Endothelial cell of umbilical vein (primary cell): Measurements from ENCODE around the gene ADAMTSL3. TPM values are rescaled to one million over a fixed set of nuclear protein-coding genes. Genes with fewer than 3 reads are reported as not detected.

Source experiments
- BruUV-seq: library from RNA; stranded (reverse); fragments of 400-500 nt; replicated peaks from 2 replicates; lab custom pipeline; 2021; lab: Mats Ljungman, UMichigan
- CTCF ChIA-PET: fragments of 300-600, 350-600 bp; sonication (Branson Sonifier 250); formaldehyde crosslinking; loops from one replicate; lab custom pipeline; 2021; ENCODE audit warnings: antibody characterized with exemption, inconsistent platforms; lab: Charles Lee
- POLR2A ChIA-PET: fragments of 300-600, 350-600 bp; sonication (Branson Sonifier 250); formaldehyde crosslinking; loops from one replicate; lab custom pipeline; 2021; ENCODE audit warnings: antibody characterized with exemption, inconsistent platforms; lab: Charles Lee
- DNase-seq: peaks from one replicate; pipeline ENCODE4 v3.0.0-alpha.2; 2011; ENCODE audit warnings: low read depth, low spot score
- FAIRE-seq: peaks from 2 replicates; lab custom pipeline; 2011; peaks lifted over from hg19 to GRCh38; lab: Jason Lieb, UNC
- H2AFZ ChIP-seq: 2 replicates; pipeline ENCODE4 v1.6.0; 2012; ENCODE audit warnings: low read depth, low read length, control low read depth, inconsistent platforms
- H3K27ac ChIP-seq: 2 replicates; pipeline ENCODE4 v1.5.1; 2011; ENCODE audit warnings: low read depth, mild to moderate bottlenecking, control low read depth, low read length, moderate library complexity; ENCODE audit not compliant: insufficient read depth
- H3K27me3 ChIP-seq, 2 experiments: 2 replicates each; pipeline versions ENCODE4 v1.6.0 to v1.6.1; 2011; ENCODE audit warnings: low read length in 2 of 2, mixed read lengths in 1 of 2; ENCODE audit not compliant: control insufficient read depth in 2 of 2, insufficient read depth in 2 of 2
- H3K36me3 ChIP-seq, 2 experiments: 2 replicates in 1 of 2; 3 replicates in 1 of 2; pipeline ENCODE4 v1.5.1; 2011; ENCODE audit warnings: low read length in 2 of 2, mild to moderate bottlenecking in 1 of 2, moderate library complexity in 1 of 2; ENCODE audit not compliant: control insufficient read depth in 2 of 2, insufficient read depth in 2 of 2; ENCODE audit errors: extremely low read depth in 1 of 2
- H3K4me1 ChIP-seq: 3 replicates; pipeline ENCODE4 v1.5.1; 2011; ENCODE audit warnings: mild to moderate bottlenecking, low read length; ENCODE audit not compliant: control insufficient read depth, insufficient read depth; ENCODE audit errors: extremely low read depth
- H3K4me2 ChIP-seq: 2 replicates; pipeline ENCODE4 v1.6.1; 2011; ENCODE audit warnings: low read length, control low read depth, mixed read lengths; ENCODE audit not compliant: insufficient read depth
- H3K4me3 ChIP-seq, 3 experiments: fragments of 200-600 bp in 1 of 3; sonication (generic), shearing (Covaris generic) in 1 of 3; replicated peaks in 1 of 3; 2 replicates each; pipeline ENCODE4 v1.5.1; 2011 to 2016; ENCODE audit warnings: control low read depth in 3 of 3, low read length in 3 of 3, mild to moderate bottlenecking in 2 of 3, inconsistent platforms in 1 of 3, low read depth in 1 of 3, moderate library complexity in 1 of 3; ENCODE audit not compliant: insufficient read depth in 1 of 3
- H3K79me2 ChIP-seq: 2 replicates; pipeline ENCODE4 v1.6.0; 2012; ENCODE audit warnings: low read length, inconsistent platforms; ENCODE audit not compliant: control insufficient read depth, insufficient read depth
- H3K9ac ChIP-seq: replicated peaks from 2 replicates; pipeline ENCODE3; 2011; ENCODE audit warnings: low read length, control low read depth; ENCODE audit not compliant: insufficient read depth; ENCODE audit errors: extremely low read depth
- H3K9me1 ChIP-seq: replicated peaks from 3 replicates; pipeline ENCODE4 v1.6.0; 2011; ENCODE audit warnings: mild to moderate bottlenecking, low read length; ENCODE audit not compliant: control insufficient read depth, insufficient read depth; ENCODE audit errors: extremely low read depth
- H3K9me3 ChIP-seq: replicated peaks from 2 replicates; pipeline ENCODE4 v1.5.1; 2012; ENCODE audit warnings: low read length, inconsistent platforms; ENCODE audit not compliant: control insufficient read depth, insufficient read depth
- H4K20me1 ChIP-seq: replicated peaks from 2 replicates; pipeline ENCODE3; 2011; ENCODE audit warnings: mild to moderate bottlenecking, low read length; ENCODE audit not compliant: control insufficient read depth, insufficient read depth; ENCODE audit errors: extremely low read depth
- EZH2 ChIP-seq: IDR thresholded peaks from 2 replicates; pipeline ENCODE4 v1.6.1; 2012; ENCODE audit warnings: borderline replicate concordance, low read depth, mild to moderate bottlenecking, moderate library complexity, low read length, inconsistent platforms; ENCODE audit not compliant: severe bottlenecking
- FOS ChIP-seq: IDR thresholded peaks from 2 replicates; pipeline ENCODE4 v1.6.1; 2011; ENCODE audit warnings: mild to moderate bottlenecking, low read length, moderate library complexity, borderline replicate concordance; ENCODE audit not compliant: insufficient read depth
- GATA2 ChIP-seq: IDR thresholded peaks from 2 replicates; pipeline ENCODE4 v1.7.0; 2011; ENCODE audit warnings: low read depth, mild to moderate bottlenecking, moderate library complexity, mixed read lengths, low read length; ENCODE audit not compliant: insufficient read length, insufficient read depth
- JUN ChIP-seq: IDR thresholded peaks from 2 replicates; pipeline ENCODE4 v1.6.1; 2011; ENCODE audit warnings: borderline replicate concordance, low read depth; ENCODE audit not compliant: insufficient read length, insufficient read depth
- MYC ChIP-seq: IDR thresholded peaks from one replicate; pipeline ENCODE4 v1.6.1; 2011; ENCODE audit warnings: mild to moderate bottlenecking, low read depth, low read length
- POLR2A ChIP-seq: IDR thresholded peaks from 2 replicates; pipeline ENCODE4 v1.6.1; 2012; ENCODE audit warnings: low read depth, mild to moderate bottlenecking, control low read depth, low read length
- POLR2AphosphoS5 ChIP-seq: IDR thresholded peaks from 2 replicates; pipeline ENCODE4 v1.6.1; 2012; ENCODE audit warnings: low read depth, mild to moderate bottlenecking, control low read depth, low read length, moderate library complexity; ENCODE audit not compliant: insufficient read depth
- dilution Hi-C: fragments of 300-500 bp; cut with MboI; formaldehyde crosslinking; loops from one replicate; pipeline ENCODE4 v1.15.0; 2019; ENCODE audit warnings: low sequenced_read_pairs; ENCODE audit not compliant: extremely low pct_ligation_motif_present
- intact Hi-C: fragments of 100-400 bp; cut with micrococcal nuclease; formaldehyde crosslinking; loops from one replicate; pipeline ENCODE4 v1.10.0; 2022
- polyA plus RNA-seq, 4 experiments: library from polyadenylated mRNA; depleted of rRNA in 3 of 4; stranded (reverse) in 3 of 4; unstranded in 1 of 4; fragments of >200 nt; gene quantifications; 2 replicates each; pipeline versions ENCODE4 v1.2.1 to v1.2.3, GENCODE V29; 2011 to 2012; ENCODE audit warnings: missing spikeins in 1 of 4
- total RNA-seq: library from RNA; stranded (reverse); gene quantifications from 2 replicates; pipeline ENCODE4 v1.2.3, GENCODE V29; 2021
- TF ChIP-seq, protein P1 (sequence below): IDR thresholded peaks from 2 replicates; pipeline ENCODE4 v1.6.1; 2011; ENCODE audit not compliant: insufficient read depth, insufficient read length
- TF ChIP-seq, protein P2 (sequence below), 2 donors: IDR thresholded peaks; 1 replicate in 1 of 2; 2 replicates in 1 of 2; pipeline ENCODE4 v1.5.1; 2011; ENCODE audit warnings: low read length in 2 of 2, mild to moderate bottlenecking in 2 of 2, moderate library complexity in 2 of 2, control low read depth in 1 of 2, inconsistent platforms in 1 of 2, low read depth in 1 of 2; ENCODE audit not compliant: insufficient read depth in 1 of 2; ENCODE audit errors: extremely low read depth in 1 of 2

The ADAMTSL3 gene
- total and polyA plus RNA-seq, 2 donors (not counting 3 experiments of a cell fraction or from before 2014, with no cell fraction given): not detected

DNA sequence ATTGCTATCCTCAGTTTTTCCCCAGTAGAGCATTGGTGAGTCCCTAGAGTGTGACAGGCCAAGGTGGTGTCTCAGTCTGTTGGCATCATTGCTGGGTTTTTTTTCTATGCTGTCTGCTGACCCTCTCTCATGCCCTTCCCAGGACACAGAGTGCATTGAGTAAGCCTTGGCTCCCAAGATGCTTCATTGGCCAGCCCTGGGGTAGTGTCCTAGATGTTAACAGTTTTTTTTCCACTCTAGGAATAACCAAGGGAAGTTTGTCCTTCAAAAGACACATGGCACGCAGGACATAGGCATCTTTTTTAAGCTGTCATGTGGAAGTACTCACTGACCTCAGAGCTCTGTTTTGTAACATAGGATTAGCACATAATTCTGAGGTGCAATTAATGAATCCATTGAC lies 19.5 kb downstream of the ADAMTSL3 start:
- H4K20me1 ChIP-seq: no peaks in the 10 kb centered on the region
- H3K27ac ChIP-seq: no peak overlapping the region
- POLR2A ChIA-PET: no interaction called here
- FAIRE-seq (no peak), DNase-seq (no peak)
- TF ChIP-seq JUN (no peak), EZH2 (no peak), FOS (no peak), POLR2AphosphoS5 (no peak), MYC (no peak), GATA2 (no peak), POLR2A (no peak)
- TF ChIP-seq, protein P1, sequence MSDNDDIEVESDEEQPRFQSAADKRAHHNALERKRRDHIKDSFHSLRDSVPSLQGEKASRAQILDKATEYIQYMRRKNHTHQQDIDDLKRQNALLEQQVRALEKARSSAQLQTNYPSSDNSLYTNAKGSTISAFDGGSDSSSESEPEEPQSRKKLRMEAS: no peak
- TF ChIP-seq, protein P2, sequence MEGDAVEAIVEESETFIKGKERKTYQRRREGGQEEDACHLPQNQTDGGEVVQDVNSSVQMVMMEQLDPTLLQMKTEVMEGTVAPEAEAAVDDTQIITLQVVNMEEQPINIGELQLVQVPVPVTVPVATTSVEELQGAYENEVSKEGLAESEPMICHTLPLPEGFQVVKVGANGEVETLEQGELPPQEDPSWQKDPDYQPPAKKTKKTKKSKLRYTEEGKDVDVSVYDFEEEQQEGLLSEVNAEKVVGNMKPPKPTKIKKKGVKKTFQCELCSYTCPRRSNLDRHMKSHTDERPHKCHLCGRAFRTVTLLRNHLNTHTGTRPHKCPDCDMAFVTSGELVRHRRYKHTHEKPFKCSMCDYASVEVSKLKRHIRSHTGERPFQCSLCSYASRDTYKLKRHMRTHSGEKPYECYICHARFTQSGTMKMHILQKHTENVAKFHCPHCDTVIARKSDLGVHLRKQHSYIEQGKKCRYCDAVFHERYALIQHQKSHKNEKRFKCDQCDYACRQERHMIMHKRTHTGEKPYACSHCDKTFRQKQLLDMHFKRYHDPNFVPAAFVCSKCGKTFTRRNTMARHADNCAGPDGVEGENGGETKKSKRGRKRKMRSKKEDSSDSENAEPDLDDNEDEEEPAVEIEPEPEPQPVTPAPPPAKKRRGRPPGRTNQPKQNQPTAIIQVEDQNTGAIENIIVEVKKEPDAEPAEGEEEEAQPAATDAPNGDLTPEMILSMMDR (IDR thresholded peaks at IDR 0.05; ENCODE audit: extremely low read depth in 1 of 2, insufficient read depth in 1 of 2, low read depth in 1 of 2, low read length in 2 of 2): no peak
- no TSS peak for BruUV-seq
- intact Hi-C loops (no loop called here), dilution Hi-C loops (no loop called here)
- H3K4me1 ChIP-seq: no peaks in the 10 kb centered on the region
- no peaks in the 10 kb centered on the region for H3K36me3 ChIP-seq
- H2AFZ ChIP-seq: no peak overlapping the region
- CTCF ChIA-PET: no interaction called here
- no peaks in the 10 kb centered on the region for H3K79me2 ChIP-seq
- no peaks in the 10 kb centered on the region for H3K27me3 ChIP-seq
- H3K4me3 ChIP-seq: no peak overlapping the region
- no peak overlapping the region for H3K4me2 ChIP-seq
- no peaks in the 10 kb centered on the region for H3K9me3 ChIP-seq
- no peaks in the 10 kb centered on the region for H3K9me1 ChIP-seq
- no peak overlapping the region for H3K9ac ChIP-seq
